ENCODE measurements around the gene ADD2. TPM values are rescaled to one million over a fixed set of nuclear protein-coding genes. Genes with fewer than 3 reads are reported as not detected.

The ADD2 gene
- total and polyA plus RNA-seq, 3 donors from 2014 or later = 5.1 to 6.1 (median 5.8) TPM

GRCh38 chr2:70678576-70679143 is 89.3 kb downstream of the ADD2 start:
- 94 to 95% methylated on average over 17 of the region's 17 CpGs for WGBS, 2 donors
- Histone ChIP-seq H3K4me1 (no peaks in the 10 kb centered on the region), H3K27me3 (no peaks in the 10 kb centered on the region), H3K27ac (no peak overlapping the region), H3K9me3 (no peaks in the 10 kb centered on the region), H3K36me3 (ENCODE audit: low read depth, missing control alignments) (no peaks in the 10 kb centered on the region), H3K4me3 (no peak overlapping the region)
- no peak for DNase-seq
- TF ChIP-seq CTCF (IDR thresholded peaks at IDR 0.05) (no peak), POLR2A (IDR thresholded peaks at IDR 0.05) (no peak)
- intact Hi-C loops (cut with DNase I; ENCODE audit: low total_unique reads) = no loop called here

GRCh38 chr2:70676301-70677035 is 91.5 kb downstream of the ADD2 start:
- TF ChIP-seq POLR2A (IDR thresholded peaks at IDR 0.05) (no peak), CTCF (IDR thresholded peaks at IDR 0.05) (no peak)
- no peak overlapping the region for H3K27ac ChIP-seq
- WGBS, 2 donors = 96% methylated on average over 16 to 20 of the region's 20 CpGs
- H3K4me3 ChIP-seq = no peak overlapping the region
- no peaks in the 10 kb centered on the region for H3K27me3 ChIP-seq
- no peaks in the 10 kb centered on the region for H3K4me1 ChIP-seq
- intact Hi-C loops (cut with DNase I; ENCODE audit: low total_unique reads) = no loop called here
- H3K9me3 ChIP-seq = no peaks in the 10 kb centered on the region
- no peaks in the 10 kb centered on the region for H3K36me3 ChIP-seq (ENCODE audit: low read depth, missing control alignments)
- no peak for DNase-seq

GRCh38 chr2:70675862-70676261 is 92.1 kb downstream of the ADD2 start:
- Histone ChIP-seq H3K9me3 (no peaks in the 10 kb centered on the region), H3K27ac (no peak overlapping the region), H3K36me3 (ENCODE audit: low read depth, missing control alignments) (no peaks in the 10 kb centered on the region), H3K4me1 (no peaks in the 10 kb centered on the region), H3K4me3 (no peak overlapping the region), H3K27me3 (no peaks in the 10 kb centered on the region)
- WGBS, 2 donors = 90 to 97% methylated on average over 2 of the region's 2 CpGs
- no peak for DNase-seq
- intact Hi-C loops (cut with DNase I; ENCODE audit: low total_unique reads) = no loop called here
- TF ChIP-seq CTCF (IDR thresholded peaks at IDR 0.05) = no peak
- TF ChIP-seq POLR2A (IDR thresholded peaks at IDR 0.05) = no peak

GRCh38 chr2:70674636-70675430 is 93.2 kb downstream of the ADD2 start:
- no peak for DNase-seq
- 95 to 96% methylated on average over 11 of the region's 11 CpGs for WGBS, 2 donors
- Histone ChIP-seq H3K36me3 (ENCODE audit: low read depth, missing control alignments) (no peaks in the 10 kb centered on the region), H3K27me3 (no peaks in the 10 kb centered on the region), H3K9me3 (no peaks in the 10 kb centered on the region), H3K4me1 (no peaks in the 10 kb centered on the region), H3K27ac (no peak overlapping the region), H3K4me3 (no peak overlapping the region)
- intact Hi-C loops (cut with DNase I; ENCODE audit: low total_unique reads) = no loop called here
- TF ChIP-seq POLR2A (IDR thresholded peaks at IDR 0.05) (no peak), CTCF (IDR thresholded peaks at IDR 0.05) (no peak)
